Measurements from ENCODE around the gene TCF7L2. TPM values are rescaled to one million over a fixed set of nuclear protein-coding genes. Genes with fewer than 3 reads are reported as not detected.

Gene TCF7L2
- total RNA-seq, 3 donors from 2014 or later: 33.1 to 44.2 (median 34.1) TPM

DNA sequence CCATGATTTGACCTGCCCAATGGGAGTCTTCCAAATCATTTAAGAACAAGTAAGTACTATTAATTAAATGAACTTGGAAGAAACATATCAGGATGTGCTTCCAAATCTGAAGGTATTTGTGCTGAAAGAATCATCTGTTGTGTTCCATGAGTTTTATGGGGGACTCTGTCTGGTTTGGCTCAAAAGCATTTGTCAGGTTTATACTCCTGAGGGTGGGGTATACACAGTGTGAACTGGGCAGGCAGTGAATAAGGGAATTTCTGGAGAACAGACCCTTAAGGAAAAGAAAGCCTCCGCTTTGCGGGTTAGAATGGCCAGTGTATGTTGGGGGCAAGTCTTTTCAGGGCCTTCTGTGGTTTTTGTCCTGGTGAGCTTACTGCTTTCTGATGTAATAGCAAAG is 29.9 kb downstream of the TCF7L2 start:
- H3K36me3 ChIP-seq: no peaks in the 10 kb centered on the region
- no peaks in the 10 kb centered on the region for H3K9me3 ChIP-seq
- H3K27ac ChIP-seq: no peak overlapping the region
- no peak for DNase-seq (ENCODE audit: low spot score in 2 of 2)
- intact Hi-C loops (cut with DNase I; ENCODE audit: low total_unique reads): no loop called here
- H3K4me1 ChIP-seq: peaks cover 0 to 3% of the 10 kb centered on the region in 2 donors
- TF ChIP-seq POLR2AphosphoS5 (IDR thresholded peaks at IDR 0.05): no peak
- no peak for TF ChIP-seq POLR2A (IDR thresholded peaks at IDR 0.05)
- no peak for TF ChIP-seq CTCF (IDR thresholded peaks at IDR 0.05)
- H3K4me3 ChIP-seq: no peak overlapping the region
- H3K27me3 ChIP-seq: no peaks in the 10 kb centered on the region

GRCh38 chr10:112980937-112981336 is 30.9 kb downstream of the TCF7L2 start:
- H3K4me1 ChIP-seq: peaks cover 0 to 13% of the 10 kb centered on the region in 2 donors
- no peaks in the 10 kb centered on the region for H3K9me3 ChIP-seq
- intact Hi-C loops (cut with DNase I; ENCODE audit: low total_unique reads): no loop called here
- no peak overlapping the region for H3K27ac ChIP-seq
- no peak overlapping the region for H3K4me3 ChIP-seq
- no peak for TF ChIP-seq POLR2AphosphoS5 (IDR thresholded peaks at IDR 0.05)
- no peak for TF ChIP-seq CTCF (IDR thresholded peaks at IDR 0.05)
- TF ChIP-seq POLR2A (IDR thresholded peaks at IDR 0.05): no peak
- no peak for DNase-seq (ENCODE audit: low spot score in 2 of 2)
- H3K36me3 ChIP-seq: no peaks in the 10 kb centered on the region
- H3K27me3 ChIP-seq: no peaks in the 10 kb centered on the region

GRCh38 chr10:112981553-112981952 is 31.5 kb downstream of the TCF7L2 start:
- TF ChIP-seq CTCF (IDR thresholded peaks at IDR 0.05): no peak
- no peak for TF ChIP-seq POLR2A (IDR thresholded peaks at IDR 0.05)
- TF ChIP-seq POLR2AphosphoS5 (IDR thresholded peaks at IDR 0.05): no peak
- no peak for DNase-seq (ENCODE audit: low spot score in 2 of 2)
- intact Hi-C loops (cut with DNase I; ENCODE audit: low total_unique reads): no loop called here
- Histone ChIP-seq H3K4me1 (peaks cover 0 to 17% of the 10 kb centered on the region in 2 donors), H3K9me3 (no peaks in the 10 kb centered on the region), H3K27me3 (no peaks in the 10 kb centered on the region), H3K4me3 (no peak overlapping the region), H3K27ac (no peak overlapping the region), H3K36me3 (no peaks in the 10 kb centered on the region)

- no peak overlapping the region for H3K4me3 ChIP-seq
- no peaks in the 10 kb centered on the region for H3K27me3 ChIP-seq
- no peak overlapping the region for H3K27ac ChIP-seq
- no peaks in the 10 kb centered on the region for H3K36me3 ChIP-seq
- intact Hi-C loops (cut with DNase I; ENCODE audit: low total_unique reads): no loop called here
- TF ChIP-seq CTCF (IDR thresholded peaks at IDR 0.05) (no peak), POLR2AphosphoS5 (IDR thresholded peaks at IDR 0.05) (no peak)
- H3K9me3 ChIP-seq: no peaks in the 10 kb centered on the region
- peaks cover 0 to 24% of the 10 kb centered on the region in 2 donors for H3K4me1 ChIP-seq
- no peak for DNase-seq (ENCODE audit: low spot score in 2 of 2)
These were observed 33.5 kb downstream of the TCF7L2 start for GRCh38 chr10:112983444-112984056.

GRCh38 chr10:112984756-112985155 is 34.7 kb downstream of the TCF7L2 start:
- Histone ChIP-seq H3K9me3 (no peaks in the 10 kb centered on the region), H3K4me1 (peaks cover 0 to 33% of the 10 kb centered on the region in 2 donors), H3K27me3 (no peaks in the 10 kb centered on the region), H3K27ac (peak overlapping the region in 1 of 2 donors; percentile 8), H3K36me3 (no peaks in the 10 kb centered on the region), H3K4me3 (no peak overlapping the region)
- intact Hi-C loops (cut with DNase I; ENCODE audit: low total_unique reads): no loop called here
- no peak for TF ChIP-seq POLR2A (IDR thresholded peaks at IDR 0.05)
- TF ChIP-seq CTCF (IDR thresholded peaks at IDR 0.05): no peak
- no peak for TF ChIP-seq POLR2AphosphoS5 (IDR thresholded peaks at IDR 0.05)
- no peak for DNase-seq (ENCODE audit: low spot score in 2 of 2)
